Measurements from ENCODE around the gene HOXA6.

Gene HOXA6

GRCh38 chr7:27173956-27174873 is 26.6 kb upstream of the HOXA6 start, which contains the start of gene HOXA10:
Gene HOXA10, minus strand, starts transcription at chr7:27174320. Its CDS starts 14 bp downstream, at chr7:27174306.
- peak within 1 kb of the TSS; percentile 42 for H3K4me3 ChIP-seq (ENCODE audit: low read depth, low read length)

DNA sequence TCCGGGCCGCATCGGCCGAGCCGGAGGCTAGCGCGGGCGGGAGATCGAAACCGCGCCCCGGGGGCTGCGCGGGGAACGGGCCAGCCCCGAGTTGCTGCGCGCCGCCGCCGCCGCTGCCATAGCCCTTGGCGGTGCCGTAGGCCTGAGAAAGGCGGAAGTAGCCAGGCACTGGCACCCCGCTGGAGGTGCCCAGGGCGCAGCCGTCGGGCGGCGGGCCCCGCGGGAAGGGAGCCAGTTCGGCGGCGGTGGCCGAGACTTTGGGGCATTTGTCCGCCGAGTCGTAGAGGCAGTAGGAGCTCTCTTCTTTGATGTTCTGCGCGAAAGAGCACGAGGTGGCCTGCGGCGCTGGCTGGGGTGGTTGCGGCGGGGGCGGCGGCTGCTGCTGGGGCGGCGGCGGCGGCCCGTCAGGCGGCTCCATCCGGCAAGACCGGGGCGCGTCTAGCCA is 26.0 kb upstream of the HOXA6 start:
- TF ChIP-seq, protein P1, sequence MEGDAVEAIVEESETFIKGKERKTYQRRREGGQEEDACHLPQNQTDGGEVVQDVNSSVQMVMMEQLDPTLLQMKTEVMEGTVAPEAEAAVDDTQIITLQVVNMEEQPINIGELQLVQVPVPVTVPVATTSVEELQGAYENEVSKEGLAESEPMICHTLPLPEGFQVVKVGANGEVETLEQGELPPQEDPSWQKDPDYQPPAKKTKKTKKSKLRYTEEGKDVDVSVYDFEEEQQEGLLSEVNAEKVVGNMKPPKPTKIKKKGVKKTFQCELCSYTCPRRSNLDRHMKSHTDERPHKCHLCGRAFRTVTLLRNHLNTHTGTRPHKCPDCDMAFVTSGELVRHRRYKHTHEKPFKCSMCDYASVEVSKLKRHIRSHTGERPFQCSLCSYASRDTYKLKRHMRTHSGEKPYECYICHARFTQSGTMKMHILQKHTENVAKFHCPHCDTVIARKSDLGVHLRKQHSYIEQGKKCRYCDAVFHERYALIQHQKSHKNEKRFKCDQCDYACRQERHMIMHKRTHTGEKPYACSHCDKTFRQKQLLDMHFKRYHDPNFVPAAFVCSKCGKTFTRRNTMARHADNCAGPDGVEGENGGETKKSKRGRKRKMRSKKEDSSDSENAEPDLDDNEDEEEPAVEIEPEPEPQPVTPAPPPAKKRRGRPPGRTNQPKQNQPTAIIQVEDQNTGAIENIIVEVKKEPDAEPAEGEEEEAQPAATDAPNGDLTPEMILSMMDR (IDR thresholded peaks at IDR 0.05; ENCODE audit: low read depth, low read length): no peak
- peak overlapping the region; percentile 42 for H3K4me3 ChIP-seq (ENCODE audit: low read depth, low read length)

More at GRCh38 chr7:27173956-27174873, 26.6 kb upstream of the HOXA6 start, which contains the start of gene HOXA10:
- TF ChIP-seq, protein P1 (IDR thresholded peaks at IDR 0.05; ENCODE audit: low read depth, low read length): no peak

DNA sequence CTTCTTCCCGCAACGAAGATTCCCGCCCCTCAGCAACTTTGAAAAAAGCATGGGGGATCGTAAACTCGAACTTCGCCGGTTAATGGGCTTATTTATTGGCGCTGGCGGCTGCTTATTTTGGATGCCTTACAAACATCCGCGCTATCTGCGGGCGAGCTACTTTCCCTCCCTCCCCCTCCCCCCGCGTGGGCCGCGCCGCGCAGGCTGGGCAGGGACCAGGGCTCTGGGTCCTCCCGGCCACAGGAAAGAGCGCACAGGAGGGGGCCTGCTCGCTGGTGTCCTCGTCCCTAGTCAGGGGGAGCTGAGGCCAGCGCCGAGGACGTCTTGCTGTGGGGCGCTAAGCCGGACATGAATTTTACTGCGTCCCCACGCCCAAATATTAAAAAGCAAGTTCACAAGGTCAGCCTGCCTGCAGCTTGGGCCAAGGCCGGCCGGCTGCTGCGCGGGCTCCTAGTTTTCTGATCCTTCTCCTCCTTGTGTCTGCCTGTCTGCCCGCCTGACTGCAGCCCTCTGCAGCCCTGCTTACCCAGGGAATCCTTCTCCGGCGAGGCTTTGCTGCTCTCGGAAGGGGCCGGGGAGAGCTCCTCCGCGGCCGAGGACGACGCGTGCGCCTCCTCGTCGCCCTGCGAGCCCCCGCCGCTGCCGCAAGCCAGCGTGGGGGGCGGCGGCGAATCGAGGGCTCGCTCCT is 25.4 kb upstream of the HOXA6 start:
- H3K4me3 ChIP-seq (ENCODE audit: low read depth, low read length): peak overlapping the region; percentile 42
- TF ChIP-seq, protein P1 (IDR thresholded peaks at IDR 0.05; ENCODE audit: low read depth, low read length): no peak

- H3K4me3 ChIP-seq (ENCODE audit: low read depth, low read length): no peak overlapping the region
- TF ChIP-seq, protein P1 (IDR thresholded peaks at IDR 0.05; ENCODE audit: low read depth, low read length): no peak
Observed at GRCh38 chr7:27172315-27172774, 24.8 kb upstream of the HOXA6 start.

- TF ChIP-seq, protein P1 (IDR thresholded peaks at IDR 0.05; ENCODE audit: low read depth, low read length): no peak
- no peak overlapping the region for H3K4me3 ChIP-seq (ENCODE audit: low read depth, low read length)
Observed at GRCh38 chr7:27171637-27172314, 24.2 kb upstream of the HOXA6 start.

DNA sequence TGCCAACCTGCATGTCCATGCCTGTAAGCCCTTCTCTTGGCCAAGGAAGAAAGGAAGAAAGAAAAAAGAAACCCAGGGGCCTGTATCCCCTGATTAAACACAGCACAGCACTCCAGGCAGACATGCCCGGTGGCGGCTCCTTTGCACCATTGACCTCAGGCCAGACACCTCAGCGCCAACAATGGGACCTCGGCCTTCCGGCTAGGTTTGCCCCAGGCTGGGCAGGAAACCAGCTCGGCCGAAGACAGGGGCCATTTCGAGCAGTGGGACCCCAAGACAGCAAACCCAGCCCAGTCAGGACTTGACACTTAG is 23.7 kb upstream of the HOXA6 start:
- TF ChIP-seq, protein P1 (IDR thresholded peaks at IDR 0.05; ENCODE audit: low read depth, low read length): no peak

More for the DNA sequence above, 23.7 kb upstream of the HOXA6 start:
- no peak overlapping the region for H3K4me3 ChIP-seq (ENCODE audit: low read depth, low read length)

Data from WI38 (cell line).